Upper lobe of left lung (tissue), 4 donors: ENCODE measurements around the gene TMPRSS2.

Source experiments
- POLR2A ChIP-seq, 4 donors: fragments of 450-650 bp; IDR thresholded peaks; one replicate each; pipeline ENCODE4 v1.5.1; 2016 to 2017; ENCODE audit warnings: antibody characterized with exemption in 4 of 4, mild to moderate bottlenecking in 2 of 4
- TF ChIP-seq, protein P1 (sequence below), 6 experiments: fragments of 450-650 bp in 4 of 6; fragments of 200-600 bp in 2 of 6; sonication (generic) in 2 of 6; IDR thresholded peaks; one replicate each; pipeline ENCODE4 v1.5.1; 2016 to 2019; ENCODE audit warnings: antibody characterized with exemption in 6 of 6

DNA sequence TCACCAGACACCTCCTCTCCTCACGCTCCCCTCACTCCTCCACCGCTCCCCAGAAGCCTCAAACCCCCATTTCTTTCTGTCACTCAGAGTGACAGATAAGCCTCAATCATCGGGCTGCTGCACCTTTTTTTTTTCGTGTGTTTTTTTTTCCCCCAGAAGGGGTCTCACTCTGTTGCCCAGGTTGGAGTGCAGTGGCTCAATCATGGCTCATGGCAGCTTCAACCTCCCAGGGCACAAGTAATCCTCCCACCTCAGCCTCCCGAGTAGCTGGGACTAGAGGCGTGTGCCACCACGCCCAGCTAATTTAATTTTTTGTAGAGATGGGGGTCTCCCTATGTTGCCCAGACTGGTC, 1.2 kb upstream of the TMPRSS2 start:
- no peak for TF ChIP-seq POLR2A (IDR thresholded peaks at IDR 0.05)
- TF ChIP-seq, protein P1, sequence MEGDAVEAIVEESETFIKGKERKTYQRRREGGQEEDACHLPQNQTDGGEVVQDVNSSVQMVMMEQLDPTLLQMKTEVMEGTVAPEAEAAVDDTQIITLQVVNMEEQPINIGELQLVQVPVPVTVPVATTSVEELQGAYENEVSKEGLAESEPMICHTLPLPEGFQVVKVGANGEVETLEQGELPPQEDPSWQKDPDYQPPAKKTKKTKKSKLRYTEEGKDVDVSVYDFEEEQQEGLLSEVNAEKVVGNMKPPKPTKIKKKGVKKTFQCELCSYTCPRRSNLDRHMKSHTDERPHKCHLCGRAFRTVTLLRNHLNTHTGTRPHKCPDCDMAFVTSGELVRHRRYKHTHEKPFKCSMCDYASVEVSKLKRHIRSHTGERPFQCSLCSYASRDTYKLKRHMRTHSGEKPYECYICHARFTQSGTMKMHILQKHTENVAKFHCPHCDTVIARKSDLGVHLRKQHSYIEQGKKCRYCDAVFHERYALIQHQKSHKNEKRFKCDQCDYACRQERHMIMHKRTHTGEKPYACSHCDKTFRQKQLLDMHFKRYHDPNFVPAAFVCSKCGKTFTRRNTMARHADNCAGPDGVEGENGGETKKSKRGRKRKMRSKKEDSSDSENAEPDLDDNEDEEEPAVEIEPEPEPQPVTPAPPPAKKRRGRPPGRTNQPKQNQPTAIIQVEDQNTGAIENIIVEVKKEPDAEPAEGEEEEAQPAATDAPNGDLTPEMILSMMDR (IDR thresholded peaks at IDR 0.05): no peak
